RWPE2 (cell line): ENCODE data around the gene RCOR1.
A peak's percentile ranks its signal among the peaks of the same experiment; 100 is the strongest.
"Not testable (repeated sequence)": the region's sequence is repeated elsewhere in the genome, so short reads cannot be mapped to it uniquely, and the experiment has no call there.

Source experiments
- ATAC-seq: fragments of 200-7000 bp; cut with Tn5 transposase; 3 replicates; pipeline ENCODE4 v1.9.1; 2021; ENCODE audit warnings: low read depth
- DNase-seq: peaks from one replicate; pipeline ENCODE4 v3.0.0-alpha.2; 2020; ENCODE audit warnings: low spot score
- H3K27ac ChIP-seq: fragments of 450-650 bp; 2 replicates; pipeline ENCODE4 v1.5.1; 2017; ENCODE audit warnings: mild to moderate bottlenecking; ENCODE audit not compliant: poor library complexity, severe bottlenecking
- H3K27me3 ChIP-seq: fragments of 250-450 bp; sonication (Bioruptor Pico); 2 replicates; pipeline ENCODE4 v1.5.1; 2021; ENCODE audit warnings: mild to moderate bottlenecking, moderate library complexity; ENCODE audit not compliant: insufficient read depth, poor library complexity, severe bottlenecking
- H3K36me3 ChIP-seq: fragments of 250-450 bp; sonication (Bioruptor Pico); 2 replicates; pipeline ENCODE4 v1.5.1; 2020; ENCODE audit warnings: low read depth, mild to moderate bottlenecking, moderate library complexity
- H3K4me1 ChIP-seq: fragments of 250-450 bp; sonication (Bioruptor Pico); 2 replicates; pipeline ENCODE4 v1.5.1; 2021; ENCODE audit warnings: mild to moderate bottlenecking, moderate library complexity; ENCODE audit not compliant: insufficient read depth, poor library complexity, severe bottlenecking
- H3K4me3 ChIP-seq: fragments of 250-450 bp; sonication (Bioruptor Pico); 2 replicates; pipeline ENCODE4 v1.5.1; 2021; ENCODE audit warnings: mild to moderate bottlenecking, moderate library complexity; ENCODE audit not compliant: severe bottlenecking
- H3K9me3 ChIP-seq: fragments of 250-450 bp; sonication (Bioruptor Pico); 2 replicates; pipeline ENCODE4 v1.5.1; 2021; ENCODE audit warnings: mild to moderate bottlenecking, moderate library complexity; ENCODE audit not compliant: severe bottlenecking
- TF ChIP-seq, protein P1 (sequence below): fragments of 450-650 bp; IDR thresholded peaks from one replicate; pipeline ENCODE4 v1.5.1; 2017; ENCODE audit warnings: mild to moderate bottlenecking, moderate library complexity; ENCODE audit not compliant: poor library complexity, severe bottlenecking

Gene RCOR1

DNA sequence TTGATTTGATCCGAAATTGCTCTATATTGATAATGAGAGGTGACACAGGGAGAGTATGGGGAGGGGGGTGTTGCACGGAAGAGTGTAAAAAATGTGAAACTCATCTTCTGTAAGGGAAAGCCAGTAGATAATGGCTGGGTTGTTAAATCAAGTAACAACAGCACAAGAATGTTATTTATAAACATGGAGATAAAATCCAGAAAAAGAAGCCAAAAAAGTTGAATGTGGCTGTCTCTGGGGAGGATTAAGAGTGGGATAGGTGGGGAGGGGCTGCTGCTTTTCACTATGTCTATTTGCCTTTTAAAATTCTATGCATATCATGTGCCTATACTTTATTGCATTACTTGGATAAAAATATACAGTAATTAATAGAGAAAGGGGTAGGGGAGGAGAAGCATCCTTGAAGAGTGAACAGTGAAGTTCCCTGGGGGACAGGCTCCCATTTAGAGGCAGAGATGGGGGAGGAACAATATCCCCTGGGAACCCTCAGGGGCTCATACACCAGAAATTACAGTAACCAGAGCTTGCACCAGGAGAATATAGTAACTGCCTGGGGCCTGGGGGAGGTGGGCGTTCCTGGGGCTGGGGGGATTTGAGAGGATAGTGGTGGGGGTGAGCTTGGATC lies 43.7 kb upstream of the RCOR1 start:
- DNase-seq (no peak), ATAC-seq (no peak)
- peaks cover 2% of the 10 kb centered on the region; the same call in 1 of the 2 replicates for H3K36me3 ChIP-seq
- peaks cover 4% of the 10 kb centered on the region for H3K27me3 ChIP-seq
- no peak overlapping the region for H3K4me3 ChIP-seq
- no peak overlapping the region for H3K27ac ChIP-seq
- no peaks in the 10 kb centered on the region for H3K9me3 ChIP-seq
- TF ChIP-seq, protein P1, sequence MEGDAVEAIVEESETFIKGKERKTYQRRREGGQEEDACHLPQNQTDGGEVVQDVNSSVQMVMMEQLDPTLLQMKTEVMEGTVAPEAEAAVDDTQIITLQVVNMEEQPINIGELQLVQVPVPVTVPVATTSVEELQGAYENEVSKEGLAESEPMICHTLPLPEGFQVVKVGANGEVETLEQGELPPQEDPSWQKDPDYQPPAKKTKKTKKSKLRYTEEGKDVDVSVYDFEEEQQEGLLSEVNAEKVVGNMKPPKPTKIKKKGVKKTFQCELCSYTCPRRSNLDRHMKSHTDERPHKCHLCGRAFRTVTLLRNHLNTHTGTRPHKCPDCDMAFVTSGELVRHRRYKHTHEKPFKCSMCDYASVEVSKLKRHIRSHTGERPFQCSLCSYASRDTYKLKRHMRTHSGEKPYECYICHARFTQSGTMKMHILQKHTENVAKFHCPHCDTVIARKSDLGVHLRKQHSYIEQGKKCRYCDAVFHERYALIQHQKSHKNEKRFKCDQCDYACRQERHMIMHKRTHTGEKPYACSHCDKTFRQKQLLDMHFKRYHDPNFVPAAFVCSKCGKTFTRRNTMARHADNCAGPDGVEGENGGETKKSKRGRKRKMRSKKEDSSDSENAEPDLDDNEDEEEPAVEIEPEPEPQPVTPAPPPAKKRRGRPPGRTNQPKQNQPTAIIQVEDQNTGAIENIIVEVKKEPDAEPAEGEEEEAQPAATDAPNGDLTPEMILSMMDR: no peak
- H3K4me1 ChIP-seq: peaks cover 19% of the 10 kb centered on the region

DNA sequence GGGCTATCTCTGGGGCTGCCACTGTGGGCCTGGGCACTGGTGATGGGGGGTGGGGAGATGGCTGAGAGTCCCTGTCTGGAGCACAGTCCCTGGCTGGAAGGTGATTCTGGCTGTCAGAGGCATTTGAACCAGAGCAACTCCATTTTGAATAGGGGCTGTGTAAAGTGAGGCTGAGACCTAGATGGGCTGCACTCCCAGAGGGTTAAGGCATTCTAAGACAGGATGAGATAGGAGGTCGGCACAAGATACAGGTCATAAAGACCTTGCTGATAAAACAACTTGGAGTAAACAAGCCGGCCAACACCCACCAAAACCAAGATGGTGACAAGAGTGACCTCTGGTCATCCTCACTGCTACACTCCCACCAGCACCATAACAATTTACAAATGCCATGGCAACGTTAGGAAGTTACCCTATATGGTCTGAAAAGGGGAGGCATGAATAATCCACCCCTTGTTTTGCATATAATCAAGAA lies 41.5 kb upstream of the RCOR1 start:
- not testable (repeated sequence) for H3K27ac ChIP-seq, H3K36me3 ChIP-seq, H3K4me3 ChIP-seq, H3K9me3 ChIP-seq, DNase-seq, ATAC-seq, H3K27me3 ChIP-seq
- peaks cover 15% of the 10 kb centered on the region for H3K4me1 ChIP-seq

DNA sequence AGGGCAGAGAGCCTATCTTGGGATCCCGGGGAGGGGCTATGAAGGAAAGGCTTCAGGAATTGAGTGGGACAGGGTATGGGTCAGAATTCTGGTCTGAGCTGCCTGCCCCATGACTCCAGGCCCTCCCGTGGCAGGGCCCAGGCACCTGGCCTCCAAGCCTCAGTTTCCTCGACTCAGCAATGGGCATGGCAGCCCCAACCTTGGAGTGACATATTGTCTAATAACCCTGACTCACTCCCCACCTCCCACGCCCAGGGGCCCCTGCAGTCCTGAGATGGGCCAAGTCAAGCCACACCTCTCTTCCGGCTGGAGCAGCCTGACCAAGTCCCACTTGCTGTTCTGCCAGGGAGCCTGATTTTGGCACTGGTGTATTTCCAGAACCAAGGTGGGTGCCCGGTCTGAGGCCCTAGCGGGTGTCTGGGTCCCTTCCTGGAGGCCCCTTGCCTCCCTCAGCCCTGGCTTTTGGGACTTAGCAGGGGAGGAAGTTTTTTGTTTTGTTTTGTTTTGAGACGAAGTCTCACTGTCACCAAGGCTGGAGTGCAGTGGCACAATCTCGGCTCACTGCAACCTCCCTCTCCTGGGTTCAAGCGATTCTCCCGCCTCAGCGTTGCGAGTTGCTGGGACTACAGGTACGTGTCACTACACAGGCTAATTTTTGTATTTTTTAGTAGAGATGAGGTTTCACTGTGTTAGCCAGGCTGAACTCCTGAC lies 40.3 kb upstream of the RCOR1 start:
- Histone ChIP-seq H3K27ac (peak overlapping the region; percentile 65), H3K4me1 (peaks cover 15% of the 10 kb centered on the region), H3K36me3 (peaks cover 7% of the 10 kb centered on the region; the same call in 1 of the 2 replicates), H3K27me3 (no peaks in the 10 kb centered on the region), H3K9me3 (no peaks in the 10 kb centered on the region), H3K4me3 (peak overlapping the region; percentile 28)
- TF ChIP-seq, protein P1: no peak
- peak; percentile 81 for ATAC-seq
- DNase-seq: peak; percentile 90

DNA sequence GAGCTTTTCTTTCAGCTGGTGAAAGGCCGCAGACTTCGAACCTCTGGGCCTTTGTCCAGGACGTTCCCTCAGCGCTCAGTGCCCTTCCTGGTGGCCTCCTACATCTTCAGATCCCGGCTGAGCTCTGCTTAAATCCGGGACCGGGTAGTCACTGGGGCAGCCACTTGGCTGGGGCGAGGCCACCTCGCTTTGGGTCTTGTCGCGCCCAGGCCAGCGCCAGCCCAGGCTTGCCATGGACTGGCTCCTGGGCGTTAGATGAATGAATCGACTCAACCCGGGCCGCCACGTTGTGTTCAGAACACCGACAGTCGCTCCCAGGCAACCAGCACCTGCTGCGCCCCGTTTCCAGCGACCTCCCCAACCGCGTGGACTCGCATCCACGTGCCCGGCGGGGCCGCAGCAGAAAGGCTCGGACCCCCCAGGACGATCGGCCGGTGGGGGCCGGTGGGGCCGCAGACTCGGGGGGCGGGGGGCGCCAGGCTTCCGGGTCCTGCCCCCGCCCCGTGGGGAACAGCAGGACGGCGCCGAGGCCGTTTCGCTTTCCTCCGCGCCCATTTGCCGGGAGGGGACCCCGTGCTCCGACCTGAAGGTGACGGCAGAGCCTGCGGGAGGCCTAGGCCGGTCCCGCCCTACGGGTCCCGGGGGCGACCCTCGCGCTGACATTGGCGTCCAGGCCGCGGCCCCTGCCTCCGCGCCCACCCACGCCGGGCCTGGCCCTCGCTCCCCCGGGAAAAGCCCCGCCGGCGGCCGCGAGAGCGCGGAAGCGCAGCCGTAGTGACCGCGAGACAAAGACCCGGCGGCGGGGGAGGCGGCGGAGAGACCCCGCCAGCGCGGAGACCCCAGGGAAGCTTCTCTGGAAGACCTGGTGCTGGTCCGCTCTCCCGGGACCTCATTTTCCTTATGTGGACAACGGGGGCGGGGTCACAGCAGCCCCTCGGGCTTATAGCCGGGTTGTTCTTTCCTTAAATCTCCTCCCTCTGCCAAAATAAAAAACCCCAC lies 37.3 kb upstream of the RCOR1 start:
- ATAC-seq: 0 out of 3 replicates have a peak, but pooled peaks have one; percentile 9
- H3K9me3 ChIP-seq: no peaks in the 10 kb centered on the region
- H3K27me3 ChIP-seq: no peaks in the 10 kb centered on the region
- no peak for DNase-seq
- peaks cover 28% of the 10 kb centered on the region for H3K4me1 ChIP-seq
- H3K27ac ChIP-seq: peak overlapping the region; percentile 32
- peaks cover 7% of the 10 kb centered on the region; the same call in 1 of the 2 replicates for H3K36me3 ChIP-seq
- TF ChIP-seq, protein P1: no peak
- peak overlapping the region; percentile 43 for H3K4me3 ChIP-seq

DNA sequence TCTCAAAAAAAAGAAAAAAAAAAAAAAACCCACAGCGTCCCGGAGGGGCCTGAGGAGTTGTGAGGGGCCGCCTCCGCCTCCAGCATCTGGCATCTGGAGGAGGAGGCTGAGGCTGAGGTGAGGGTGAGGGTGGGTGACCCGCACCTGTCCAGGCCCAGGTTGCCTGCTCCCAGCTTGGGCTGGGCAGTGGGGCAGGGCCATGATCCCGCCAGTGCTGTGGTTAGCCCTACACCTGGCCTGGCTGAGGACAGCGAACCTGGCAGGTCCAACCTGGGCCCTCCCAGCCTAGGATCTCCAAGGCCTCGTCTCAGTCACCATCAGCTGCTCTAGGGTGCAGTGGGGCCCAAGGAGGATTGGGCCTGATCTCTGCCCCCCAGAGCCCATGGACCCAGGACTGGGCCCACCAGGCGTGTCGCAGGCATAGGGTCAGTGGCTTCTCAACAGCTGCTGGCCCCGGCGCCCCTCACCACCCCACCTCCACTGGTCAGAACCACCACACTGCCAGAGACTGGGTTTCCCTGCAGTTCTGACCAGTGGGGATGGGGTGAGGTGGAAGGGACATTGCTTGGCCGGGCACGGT lies 36.3 kb upstream of the RCOR1 start:
- TF ChIP-seq, protein P1: no peak
- ATAC-seq: no peak
- Histone ChIP-seq H3K27me3 (no peaks in the 10 kb centered on the region), H3K4me1 (peaks cover 28% of the 10 kb centered on the region), H3K9me3 (no peaks in the 10 kb centered on the region), H3K36me3 (peaks cover 7% of the 10 kb centered on the region; the same call in 1 of the 2 replicates), H3K4me3 (no peak overlapping the region), H3K27ac (no peak overlapping the region)
- no peak for DNase-seq
